Measurements from ENCODE around the gene ZDHHC11B.
"Not testable (repeated sequence)": the region's sequence is repeated elsewhere in the genome, so short reads cannot be mapped to it uniquely, and the experiment has no call there.

- not testable (repeated sequence) for TF ChIP-seq CTCF (IDR thresholded peaks at IDR 0.05; ENCODE audit: low read depth, low read length, poor library complexity, severe bottlenecking); EZH2phosphoT487 (IDR thresholded peaks at IDR 0.05; ENCODE audit: borderline replicate concordance, low read length)
These were observed 61.2 kb downstream of the ZDHHC11B start for GRCh38 chr5:723309-723708.

Measured in DOHH2 (cell line).